Fibroblast of lung (primary cell): ENCODE results near the gene PTPRH. TPM values are rescaled to one million over a fixed set of nuclear protein-coding genes. Genes with fewer than 3 reads are reported as not detected.

ENCODE experiments used
- DNase-seq, 2 donors: peaks; one replicate each; pipeline versions ENCODE4 v3.0.0 to v3.0.0-alpha.2; 2010; ENCODE audit warnings: low read depth in 2 of 2
- H2AFZ ChIP-seq: 2 replicates; pipeline ENCODE4 v1.5.1; 2012; ENCODE audit warnings: low read length, control low read depth, inconsistent platforms
- H3K27ac ChIP-seq: 2 replicates; pipeline ENCODE4 v1.5.1; 2011; ENCODE audit warnings: low read length, control low read depth; ENCODE audit not compliant: insufficient read depth
- H3K27me3 ChIP-seq: 2 replicates; pipeline ENCODE4 v1.5.1; 2011; ENCODE audit warnings: mild to moderate bottlenecking, low read length; ENCODE audit not compliant: control insufficient read depth, insufficient read depth
- H3K36me3 ChIP-seq: 2 replicates; pipeline ENCODE4 v1.5.1; 2011; ENCODE audit warnings: low read length; ENCODE audit not compliant: control insufficient read depth, insufficient read depth
- H3K4me1 ChIP-seq: 2 replicates; pipeline ENCODE4 v1.5.1; 2011; ENCODE audit warnings: low read length; ENCODE audit not compliant: control insufficient read depth, insufficient read depth; ENCODE audit errors: extremely low read depth
- H3K4me2 ChIP-seq: 2 replicates; pipeline ENCODE4 v1.5.1; 2011; ENCODE audit warnings: low read length, control low read depth; ENCODE audit not compliant: insufficient read depth; ENCODE audit errors: extremely low read depth
- H3K4me3 ChIP-seq, 4 experiments: fragments of 200-600 bp in 1 of 4; sonication (generic) in 1 of 4; replicated peaks in 1 of 4; 2 replicates each; pipeline ENCODE4 v1.5.1; 2011 to 2016; ENCODE audit warnings: low read length in 4 of 4, low read depth in 3 of 4, mild to moderate bottlenecking in 3 of 4, control low read depth in 2 of 4, inconsistent platforms in 1 of 4, mixed read lengths in 1 of 4; ENCODE audit not compliant: insufficient read depth in 1 of 4; ENCODE audit errors: control extremely low read depth in 1 of 4
- H3K79me2 ChIP-seq: 2 replicates; pipeline ENCODE4 v1.5.1; 2012; ENCODE audit warnings: mild to moderate bottlenecking, low read length, inconsistent platforms; ENCODE audit not compliant: control insufficient read depth, insufficient read depth
- H3K9ac ChIP-seq: 2 replicates; pipeline ENCODE4 v1.5.1; 2011; ENCODE audit warnings: mild to moderate bottlenecking, low read length, control low read depth; ENCODE audit not compliant: insufficient read depth
- H3K9me3 ChIP-seq: 2 replicates; pipeline ENCODE4 v1.5.1; 2012; ENCODE audit warnings: low read depth, low read length; ENCODE audit not compliant: control insufficient read depth, insufficient read depth
- H4K20me1 ChIP-seq: 2 replicates; pipeline ENCODE4 v1.5.1; 2011; ENCODE audit warnings: low read length; ENCODE audit not compliant: control insufficient read depth, insufficient read depth; ENCODE audit errors: extremely low read depth
- CTCF ChIP-seq, 2 donors: IDR thresholded peaks in 1 of 2; conservative IDR thresholded peaks in 1 of 2; 1 replicate in 1 of 2; 2 replicates in 1 of 2; pipeline ENCODE4 v1.5.1; 2011 to 2012; ENCODE audit warnings: low read length in 2 of 2, control low read depth in 1 of 2, inconsistent platforms in 1 of 2, low read depth in 1 of 2, mild to moderate bottlenecking in 1 of 2
- EZH2 ChIP-seq: IDR thresholded peaks from 2 replicates; pipeline ENCODE4 v1.5.1; 2012; ENCODE audit warnings: low read length, control low read depth, mild to moderate bottlenecking; ENCODE audit errors: missing control alignments
- polyA plus RNA-seq, 2 donors: library from polyadenylated mRNA; depleted of rRNA in 1 of 2; stranded (reverse) in 1 of 2; unstranded in 1 of 2; fragments of >200 nt; gene quantifications; 2 replicates each; pipeline ENCODE4 v1.2.1, GENCODE V29; 2011 to 2012; ENCODE audit warnings: missing spikeins in 1 of 2
- total RNA-seq: library from RNA; depleted of rRNA; stranded (reverse); fragments of >200 nt; gene quantifications from 2 replicates; pipeline ENCODE4 v1.2.1, GENCODE V29; 2014

Gene PTPRH
- total and polyA plus RNA-seq, 2 donors (not counting 1 experiment from before 2014, with no cell fraction given), result 4.4 to 19.5 TPM

- Histone ChIP-seq H3K4me1 (no peaks in the 10 kb centered on the region), H3K36me3 (peaks cover 31% of the 10 kb centered on the region), H4K20me1 (no peaks in the 10 kb centered on the region), H3K79me2 (no peaks in the 10 kb centered on the region), H3K4me2 (no peak overlapping the region), H3K27me3 (no peaks in the 10 kb centered on the region), H2AFZ (no peak overlapping the region), H3K9ac (no peak overlapping the region), H3K4me3 (no peak overlapping the region), H3K27ac (no peak overlapping the region), H3K9me3 (no peaks in the 10 kb centered on the region)
- DNase-seq, result no peak
- no peak for TF ChIP-seq CTCF (conservative IDR thresholded peaks at IDR 0.05 in 1 of 2, IDR thresholded peaks at IDR 0.05 in 1 of 2; ENCODE audit: low read depth in 1 of 2, low read length in 2 of 2)
- no peak for TF ChIP-seq EZH2
Observed at GRCh38 chr19:55230780-55231179, 21.5 kb upstream of the PTPRH start.

- Histone ChIP-seq H3K4me3 (no peak overlapping the region), H4K20me1 (no peaks in the 10 kb centered on the region), H3K27ac (no peak overlapping the region), H3K9ac (no peak overlapping the region), H3K36me3 (peaks cover 31% of the 10 kb centered on the region), H3K9me3 (no peaks in the 10 kb centered on the region), H3K4me2 (no peak overlapping the region), H3K27me3 (no peaks in the 10 kb centered on the region), H3K79me2 (no peaks in the 10 kb centered on the region), H2AFZ (no peak overlapping the region), H3K4me1 (no peaks in the 10 kb centered on the region)
- TF ChIP-seq EZH2 (no peak), CTCF (conservative IDR thresholded peaks at IDR 0.05 in 1 of 2, IDR thresholded peaks at IDR 0.05 in 1 of 2; ENCODE audit: low read depth in 1 of 2, low read length in 2 of 2) (no peak)
- no peak for DNase-seq
Observed at GRCh38 chr19:55230329-55230728, 21.0 kb upstream of the PTPRH start.

GRCh38 chr19:55229789-55230182 lies 20.5 kb upstream of the PTPRH start:
- Histone ChIP-seq H3K4me2 (no peak overlapping the region), H3K79me2 (no peaks in the 10 kb centered on the region), H2AFZ (no peak overlapping the region), H3K9ac (no peak overlapping the region), H3K4me3 (no peak overlapping the region), H3K27me3 (no peaks in the 10 kb centered on the region), H3K27ac (no peak overlapping the region), H4K20me1 (no peaks in the 10 kb centered on the region), H3K9me3 (no peaks in the 10 kb centered on the region), H3K4me1 (no peaks in the 10 kb centered on the region), H3K36me3 (peaks cover 30% of the 10 kb centered on the region)
- TF ChIP-seq EZH2 (no peak), CTCF (conservative IDR thresholded peaks at IDR 0.05 in 1 of 2, IDR thresholded peaks at IDR 0.05 in 1 of 2; ENCODE audit: low read depth in 1 of 2, low read length in 2 of 2) (no peak)
- no peak for DNase-seq
